ENCODE data around the gene BMP6.

Gene BMP6

GRCh38 chr6:7912024-7912423, 186.1 kb downstream of the BMP6 start:
- no peak overlapping the region for H3K4me3 ChIP-seq (replicated peaks in 1 of 2; ENCODE audit: low read depth in 2 of 2, low read length in 2 of 2)
- no peak for DNase-seq (ENCODE audit: low read depth in 2 of 2)
- TF ChIP-seq, protein P1, sequence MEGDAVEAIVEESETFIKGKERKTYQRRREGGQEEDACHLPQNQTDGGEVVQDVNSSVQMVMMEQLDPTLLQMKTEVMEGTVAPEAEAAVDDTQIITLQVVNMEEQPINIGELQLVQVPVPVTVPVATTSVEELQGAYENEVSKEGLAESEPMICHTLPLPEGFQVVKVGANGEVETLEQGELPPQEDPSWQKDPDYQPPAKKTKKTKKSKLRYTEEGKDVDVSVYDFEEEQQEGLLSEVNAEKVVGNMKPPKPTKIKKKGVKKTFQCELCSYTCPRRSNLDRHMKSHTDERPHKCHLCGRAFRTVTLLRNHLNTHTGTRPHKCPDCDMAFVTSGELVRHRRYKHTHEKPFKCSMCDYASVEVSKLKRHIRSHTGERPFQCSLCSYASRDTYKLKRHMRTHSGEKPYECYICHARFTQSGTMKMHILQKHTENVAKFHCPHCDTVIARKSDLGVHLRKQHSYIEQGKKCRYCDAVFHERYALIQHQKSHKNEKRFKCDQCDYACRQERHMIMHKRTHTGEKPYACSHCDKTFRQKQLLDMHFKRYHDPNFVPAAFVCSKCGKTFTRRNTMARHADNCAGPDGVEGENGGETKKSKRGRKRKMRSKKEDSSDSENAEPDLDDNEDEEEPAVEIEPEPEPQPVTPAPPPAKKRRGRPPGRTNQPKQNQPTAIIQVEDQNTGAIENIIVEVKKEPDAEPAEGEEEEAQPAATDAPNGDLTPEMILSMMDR (IDR thresholded peaks at IDR 0.05; ENCODE audit: low read depth, low read length): no peak

GRCh38 chr6:7912736-7913517, 187.0 kb downstream of the BMP6 start:
- peak in 1 of 2 donors; percentile 47 for DNase-seq (ENCODE audit: low read depth in 2 of 2)
- H3K4me3 ChIP-seq (replicated peaks in 1 of 2; ENCODE audit: low read depth in 2 of 2, low read length in 2 of 2): no peak overlapping the region
- TF ChIP-seq, protein P1 (IDR thresholded peaks at IDR 0.05; ENCODE audit: low read depth, low read length): no peak

- DNase-seq (ENCODE audit: low read depth in 2 of 2): no peak
- TF ChIP-seq, protein P1 (IDR thresholded peaks at IDR 0.05; ENCODE audit: low read depth, low read length): no peak
Observed at GRCh38 chr6:7914311-7914710, 188.4 kb downstream of the BMP6 start.

DNA sequence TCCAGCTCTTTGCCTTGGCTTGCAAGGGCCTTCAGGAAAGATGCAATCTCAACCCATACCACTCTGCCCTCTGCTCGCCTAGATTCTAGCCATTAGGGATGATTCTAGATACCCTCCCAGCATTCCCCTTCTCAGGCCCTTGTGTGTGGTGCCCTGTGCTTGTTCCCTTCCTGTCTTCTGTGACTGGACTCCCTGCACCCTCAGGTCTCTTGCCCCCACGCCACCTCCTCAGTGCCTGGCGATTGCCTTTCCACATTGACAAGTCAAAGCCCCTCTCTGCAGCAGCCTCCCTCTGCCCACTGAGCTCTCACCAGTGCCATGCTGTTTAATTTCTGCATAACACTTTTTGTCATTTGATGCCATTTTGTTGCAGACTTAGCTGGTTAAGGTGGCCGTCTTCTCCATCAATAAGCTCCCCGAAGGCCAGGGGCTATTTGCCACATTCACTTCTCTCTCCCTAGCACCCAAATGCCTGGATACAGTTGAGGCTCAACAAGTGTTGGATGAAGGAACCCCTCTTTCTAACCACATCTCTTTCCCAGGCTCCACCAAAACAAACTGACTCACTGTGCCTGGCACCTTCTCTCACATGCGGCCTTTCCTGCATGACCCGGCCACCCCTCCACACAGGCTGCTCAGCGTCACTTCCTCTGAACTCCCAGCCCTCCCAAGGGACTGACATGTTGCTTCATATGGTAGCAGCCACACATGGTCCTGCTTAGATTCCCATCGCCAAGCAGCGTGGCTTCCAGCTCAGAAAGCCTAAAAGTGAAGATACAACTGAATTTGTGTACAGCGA, 189.3 kb downstream of the BMP6 start:
- peak; percentile 98 to 99 for DNase-seq (ENCODE audit: low read depth in 2 of 2)
- TF ChIP-seq, protein P1 (IDR thresholded peaks at IDR 0.05; ENCODE audit: low read depth, low read length): no peak
- H3K4me3 ChIP-seq (replicated peaks in 1 of 2; ENCODE audit: low read depth in 2 of 2, low read length in 2 of 2): no peak overlapping the region

More at GRCh38 chr6:7914311-7914710, 188.4 kb downstream of the BMP6 start:
- H3K4me3 ChIP-seq (replicated peaks in 1 of 2; ENCODE audit: low read depth in 2 of 2, low read length in 2 of 2): no peak overlapping the region

DNA sequence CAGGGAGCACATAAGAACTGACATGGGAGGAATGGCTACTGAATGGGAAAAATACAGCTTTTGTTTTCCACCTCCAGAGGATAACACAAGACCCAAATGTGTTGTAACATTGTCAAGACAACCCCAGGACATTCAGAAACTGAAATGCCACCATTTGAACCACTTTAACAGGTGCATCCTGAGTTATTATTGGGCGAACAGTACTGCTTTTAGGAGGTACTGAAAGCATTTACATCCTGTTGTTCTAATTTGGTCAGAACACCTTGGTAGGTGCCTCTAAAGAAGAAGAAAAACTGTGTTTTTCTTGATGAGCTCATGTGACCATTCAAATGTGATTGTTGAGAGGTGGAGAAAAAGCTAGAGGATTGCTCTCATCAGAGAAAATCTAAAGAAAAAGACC, 191.1 kb downstream of the BMP6 start:
- no peak overlapping the region for H3K4me3 ChIP-seq (replicated peaks in 1 of 2; ENCODE audit: low read depth in 2 of 2, low read length in 2 of 2)
- DNase-seq (ENCODE audit: low read depth in 2 of 2): no peak
- TF ChIP-seq, protein P1 (IDR thresholded peaks at IDR 0.05; ENCODE audit: low read depth, low read length): no peak

DNA sequence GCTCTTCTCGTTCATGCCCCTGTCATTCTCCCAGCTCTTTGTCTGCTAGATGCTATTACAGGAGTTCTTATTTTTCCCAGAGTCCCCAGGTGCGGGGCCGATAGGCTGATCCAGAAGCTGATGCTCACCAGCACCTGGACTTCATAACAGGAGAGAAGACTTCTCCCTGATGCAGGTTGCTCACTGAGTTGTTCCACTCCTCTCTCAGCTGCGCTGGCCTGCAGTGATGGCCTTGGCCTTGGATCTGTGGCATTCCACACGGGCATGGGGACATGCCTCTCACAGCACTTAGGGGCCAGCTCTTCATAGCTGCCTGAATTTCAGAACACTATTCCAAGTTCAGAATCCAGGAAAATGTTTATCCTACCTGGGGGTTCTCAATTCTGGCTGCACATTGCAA, 191.8 kb downstream of the BMP6 start:
- no peak overlapping the region for H3K4me3 ChIP-seq (replicated peaks in 1 of 2; ENCODE audit: low read depth in 2 of 2, low read length in 2 of 2)
- TF ChIP-seq, protein P1 (IDR thresholded peaks at IDR 0.05; ENCODE audit: low read depth, low read length): no peak

More for the DNA sequence above, 191.8 kb downstream of the BMP6 start:
- no peak for DNase-seq (ENCODE audit: low read depth in 2 of 2)
